H9 (cell line): ENCODE data around the gene GAREM1. TPM values are rescaled to one million over a fixed set of nuclear protein-coding genes. Genes with fewer than 3 reads are reported as not detected.

Experiments used
- DNase-seq: peaks from one replicate; pipeline ENCODE4 v3.0.0-alpha.2; 2017
- H2AFZ ChIP-seq: one replicate; pipeline ENCODE4 v1.6.1; 2013; ENCODE audit warnings: mild to moderate bottlenecking, low read length, control low read depth, moderate library complexity
- H2AK5ac ChIP-seq: 2 replicates; pipeline ENCODE4 v1.6.1; 2013; ENCODE audit warnings: low read length, control low read depth, mixed read lengths; ENCODE audit not compliant: insufficient read length
- H2BK120ac ChIP-seq: one replicate; pipeline ENCODE4 v1.6.1; 2013; ENCODE audit warnings: low read depth, mild to moderate bottlenecking, low read length, control low read depth, inconsistent platforms; ENCODE audit not compliant: poor library complexity, severe bottlenecking
- H2BK12ac ChIP-seq: 2 replicates; pipeline ENCODE4 v1.6.1; 2013; ENCODE audit warnings: low read length, control low read depth, mixed read lengths, low read depth; ENCODE audit not compliant: insufficient read length
- H2BK15ac ChIP-seq: 2 replicates; pipeline ENCODE4 v1.6.1; 2013; ENCODE audit warnings: low read depth, low read length, control low read depth
- H2BK20ac ChIP-seq: one replicate; pipeline ENCODE4 v1.6.1; 2013; ENCODE audit warnings: low read depth, mild to moderate bottlenecking, low read length, control low read depth, inconsistent platforms; ENCODE audit not compliant: poor library complexity, severe bottlenecking
- H2BK5ac ChIP-seq: 2 replicates; pipeline ENCODE4 v1.6.1; 2013; ENCODE audit warnings: low read length, control low read depth, mixed read lengths; ENCODE audit not compliant: insufficient read length
- H3K14ac ChIP-seq: 2 replicates; pipeline ENCODE4 v1.6.1; 2013; ENCODE audit warnings: low read length, control low read depth; ENCODE audit not compliant: insufficient read depth
- H3K18ac ChIP-seq: 2 replicates; pipeline ENCODE4 v1.6.1; 2013; ENCODE audit warnings: low read depth, mild to moderate bottlenecking, mixed read lengths, low read length, control low read depth; ENCODE audit not compliant: insufficient read length
- H3K23ac ChIP-seq: 2 replicates; pipeline ENCODE4 v1.6.1; 2013; ENCODE audit warnings: low read length, control low read depth, mixed read lengths, low read depth; ENCODE audit not compliant: insufficient read length
- H3K23me2 ChIP-seq: 2 replicates; pipeline ENCODE4 v1.6.1; 2013; ENCODE audit warnings: low read depth, mild to moderate bottlenecking, mixed read lengths, low read length, control low read depth; ENCODE audit not compliant: insufficient read length, poor library complexity, severe bottlenecking
- H3K27ac ChIP-seq: 2 replicates; pipeline ENCODE4 v1.5.1; 2013; ENCODE audit warnings: low read length, control low read depth, mixed read lengths, low read depth; ENCODE audit not compliant: insufficient read length
- H3K27me3 ChIP-seq: 2 replicates; pipeline ENCODE4 v1.6.1; 2013; ENCODE audit warnings: low read length, control low read depth, inconsistent platforms; ENCODE audit not compliant: insufficient read depth
- H3K4ac ChIP-seq: 2 replicates; pipeline ENCODE4 v1.6.1; 2013; ENCODE audit warnings: low read depth, mild to moderate bottlenecking, control low read depth, inconsistent platforms, low read length, moderate library complexity
- H3K4me1 ChIP-seq: 2 replicates; pipeline ENCODE4 v1.6.1; 2013; ENCODE audit warnings: low read length, control low read depth, inconsistent platforms; ENCODE audit not compliant: insufficient read depth
- H3K4me2 ChIP-seq: 2 replicates; pipeline ENCODE4 v1.6.1; 2013; ENCODE audit warnings: low read length, control low read depth, mixed read lengths; ENCODE audit not compliant: insufficient read length, insufficient read depth
- H3K56ac ChIP-seq: 2 replicates; pipeline ENCODE4 v1.6.1; 2013; ENCODE audit warnings: low read depth, mild to moderate bottlenecking, mixed read lengths, low read length, control low read depth; ENCODE audit not compliant: insufficient read length
- H3K79me1 ChIP-seq: 2 replicates; pipeline ENCODE4 v1.6.1; 2013; ENCODE audit warnings: low read depth, mild to moderate bottlenecking, moderate library complexity, low read length, control low read depth, inconsistent platforms; ENCODE audit not compliant: insufficient read depth, poor library complexity, severe bottlenecking
- H3K79me2 ChIP-seq: 2 replicates; pipeline ENCODE4 v1.6.1; 2013; ENCODE audit warnings: low read length, control low read depth, inconsistent platforms; ENCODE audit not compliant: insufficient read depth
- H3K9ac ChIP-seq: 2 replicates; pipeline ENCODE4 v1.6.1; 2013; ENCODE audit warnings: low read length, control low read depth, mixed read lengths; ENCODE audit not compliant: insufficient read length; ENCODE audit errors: extremely low read depth
- H3K9me3 ChIP-seq: one replicate; pipeline ENCODE4 v1.6.1; 2013; ENCODE audit warnings: low read depth, low read length, inconsistent platforms; ENCODE audit not compliant: control insufficient read depth
- H3T11ph ChIP-seq: one replicate; pipeline ENCODE4 v1.6.1; 2013; ENCODE audit warnings: mild to moderate bottlenecking, low read length, control low read depth, inconsistent platforms
- H4K20me1 ChIP-seq: one replicate; pipeline ENCODE4 v1.6.1; 2013; ENCODE audit not compliant: control insufficient read depth, insufficient read length, insufficient read depth
- H4K5ac ChIP-seq: 2 replicates; pipeline ENCODE4 v1.6.1; 2013; ENCODE audit warnings: low read depth, mild to moderate bottlenecking, mixed read lengths, low read length, control low read depth; ENCODE audit not compliant: insufficient read length
- H4K8ac ChIP-seq: replicated peaks from 2 replicates; pipeline ENCODE4 v1.6.1; 2013; ENCODE audit warnings: low read length, control low read depth, mixed read lengths, low read depth; ENCODE audit not compliant: insufficient read length
- H4K91ac ChIP-seq: 2 replicates; pipeline ENCODE4 v1.6.1; 2013; ENCODE audit warnings: low read depth, mild to moderate bottlenecking, moderate library complexity, mixed read lengths, low read length, control low read depth; ENCODE audit not compliant: insufficient read length
- H3K27ac Mint-ChIP-seq, 3 experiments: 2 replicates in 2 of 3; 3 replicates in 1 of 3; pipeline ENCODE4 v1.8.0; 2020 to 2021; ENCODE audit warnings: mixed read lengths in 3 of 3, mild to moderate bottlenecking in 1 of 3, moderate library complexity in 1 of 3
- H3K27me3 Mint-ChIP-seq: 2 replicates; pipeline ENCODE4 v1.8.0; 2021; ENCODE audit warnings: low read depth, mild to moderate bottlenecking, moderate library complexity, mixed read lengths
- H3K36me3 Mint-ChIP-seq, 3 experiments: 2 replicates in 2 of 3; 3 replicates in 1 of 3; pipeline ENCODE4 v1.8.0; 2020 to 2021; ENCODE audit warnings: low read depth in 3 of 3, mixed read lengths in 3 of 3; ENCODE audit not compliant: insufficient read depth in 1 of 3
- H3K4me1 Mint-ChIP-seq, 2 experiments: 2 replicates each; pipeline ENCODE4 v1.8.0; 2020; ENCODE audit warnings: mixed read lengths in 2 of 2
- H3K4me3 Mint-ChIP-seq, 2 experiments: 2 replicates in 1 of 2; 3 replicates in 1 of 2; pipeline ENCODE4 v1.8.0; 2020 to 2021; ENCODE audit warnings: mild to moderate bottlenecking in 2 of 2, mixed read lengths in 2 of 2, moderate library complexity in 1 of 2
- H3K9me3 Mint-ChIP-seq, 2 experiments: 2 replicates in 1 of 2; 3 replicates in 1 of 2; pipeline ENCODE4 v1.8.0; 2020; ENCODE audit warnings: mild to moderate bottlenecking in 2 of 2, mixed read lengths in 2 of 2, moderate library complexity in 1 of 2
- CTCF ChIP-seq: fragments of 200-600 bp; sonication (generic); conservative IDR thresholded peaks from 3 replicates; pipeline ENCODE4 v1.8.0; 2021; ENCODE audit warnings: antibody characterized with exemption, mild to moderate bottlenecking
- WGBS: extraction: QIAGEN DNeasy Blood & Tissue Kit; methylation state at CpG from one replicate; pipeline ENCODE4 v1.1.7; 2013; ENCODE audit warnings: missing lambda C conversion rate, low lambda C conversion rate, mixed read lengths; ENCODE audit not compliant: insufficient read length; ENCODE audit errors: extremely low coverage; 5-methylcytosine and 5-hydroxymethylcytosine counted together
- total RNA-seq: library from RNA; stranded (reverse); gene quantifications from 2 replicates; pipeline ENCODE4 v1.2.1, GENCODE V29; 2021

Gene GAREM1
- total RNA-seq, 1 experiment from 2014 or later = 4.4 TPM

DNA sequence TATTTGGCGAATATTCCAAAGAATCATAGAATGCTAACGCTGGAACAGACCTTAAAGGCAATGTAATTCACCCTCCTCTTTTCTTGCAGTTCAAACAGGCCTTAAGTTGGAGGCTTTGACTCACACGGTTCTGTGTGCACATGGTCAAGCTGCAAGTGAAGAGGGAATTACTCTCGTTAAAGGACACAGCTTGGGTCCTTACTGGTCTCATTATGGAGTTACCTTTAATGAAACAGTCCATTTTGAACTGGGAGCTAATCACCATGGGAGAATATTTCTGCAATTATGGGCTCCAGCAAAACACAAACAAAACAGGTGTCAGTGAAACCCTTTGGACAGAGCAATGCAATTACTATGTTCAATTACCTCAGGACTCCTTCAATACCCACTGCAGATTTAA lies 135.5 kb downstream of the GAREM1 start:
- Histone ChIP-seq H3K4me2 (no peak overlapping the region), H2BK12ac (no peak overlapping the region), H3K14ac (no peak overlapping the region), H2BK20ac (no peak overlapping the region), H3K79me1 (no peaks in the 10 kb centered on the region), H3K27me3 (no peaks in the 10 kb centered on the region), H4K20me1 (no peaks in the 10 kb centered on the region), H4K91ac (no peak overlapping the region), H2AK5ac (no peak overlapping the region), H3K9ac (no peak overlapping the region), H3K4me1 (no peaks in the 10 kb centered on the region; the same call in 1 of the 2 replicates), H2BK5ac (no peak overlapping the region), H2AFZ (no peak overlapping the region), H2BK15ac (no peak overlapping the region), H3K23me2 (no peaks in the 10 kb centered on the region), H3K23ac (no peak overlapping the region), H2BK120ac (no peak overlapping the region), H3K4ac (no peak overlapping the region), H3K27ac (no peak overlapping the region), H4K5ac (no peak overlapping the region), H3T11ph (no peak overlapping the region), H3K9me3 (no peaks in the 10 kb centered on the region), H4K8ac (no peak overlapping the region), H3K56ac (no peak overlapping the region), H3K79me2 (no peaks in the 10 kb centered on the region), H3K18ac (no peak overlapping the region)
- DNase-seq = no peak
- WGBS = no CpG with 5 or more reads among the region's 4 CpGs
- Mint-ChIP-seq H3K27ac (no peak overlapping the region), H3K9me3 (no peaks in the 10 kb centered on the region), H3K4me1 (peaks cover 4% of the 10 kb centered on the region in 2 experiments), H3K4me3 (no peak overlapping the region), H3K36me3 (no peaks in the 10 kb centered on the region), H3K27me3 (no peaks in the 10 kb centered on the region)
- TF ChIP-seq CTCF = no peak
